ENCODE data around the gene CFC1.
"Not testable (repeated sequence)": the region's sequence is repeated elsewhere in the genome, so short reads cannot be mapped to it uniquely, and the experiment has no call there.

Gene CFC1

DNA sequence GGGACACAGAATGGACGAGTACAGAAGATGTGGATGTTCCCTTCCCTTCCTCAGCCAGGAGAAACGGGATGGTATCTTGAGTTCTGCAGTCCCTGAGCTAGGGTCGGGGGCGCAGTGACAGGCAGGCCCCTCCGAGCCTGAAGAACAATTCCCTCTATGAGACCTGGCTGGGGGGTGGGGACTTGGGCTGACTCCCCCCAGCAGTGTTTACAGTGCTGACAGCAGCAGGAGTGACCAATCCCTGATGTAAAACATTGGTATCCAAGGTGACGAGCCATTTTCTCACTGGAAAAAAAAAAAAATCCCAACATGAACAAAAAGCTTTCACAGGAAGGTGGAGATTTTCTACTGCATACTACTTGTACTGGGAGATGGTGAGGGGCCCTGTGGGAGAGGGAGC is at the start of gene CFC1:
CFC1 (minus strand) TSS at position 183 of the 400 bp plus-strand sequence. CDS start 288 bp downstream, outside the sequence.
- DNase-seq (ENCODE audit: low spot score); in situ Hi-C loops (cut with MboI; ENCODE audit: low sequenced_read_pairs, unreplicated experiment): not testable (repeated sequence)

DNA sequence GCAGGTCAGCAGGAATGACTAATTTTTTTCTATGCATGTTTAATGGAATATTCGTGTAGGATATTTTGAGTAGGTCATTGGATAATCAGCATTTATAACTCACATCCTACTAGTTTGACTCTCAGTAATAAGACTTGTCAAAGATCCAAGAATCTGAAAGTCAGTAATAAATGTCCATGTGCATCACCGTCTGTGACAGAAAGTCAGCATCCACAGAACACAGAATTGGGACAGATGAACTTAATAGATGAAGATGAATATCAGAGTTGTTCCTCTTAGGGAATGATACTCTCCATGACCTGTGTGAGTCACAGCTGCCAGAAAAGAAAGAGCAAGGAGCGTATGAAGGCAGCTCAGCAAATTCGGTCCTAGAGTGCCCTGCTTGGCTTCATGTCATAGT is 42.3 kb upstream of the CFC1 start:
- DNase-seq (ENCODE audit: low spot score); in situ Hi-C loops (cut with MboI; ENCODE audit: low sequenced_read_pairs, unreplicated experiment): not testable (repeated sequence)

DNA sequence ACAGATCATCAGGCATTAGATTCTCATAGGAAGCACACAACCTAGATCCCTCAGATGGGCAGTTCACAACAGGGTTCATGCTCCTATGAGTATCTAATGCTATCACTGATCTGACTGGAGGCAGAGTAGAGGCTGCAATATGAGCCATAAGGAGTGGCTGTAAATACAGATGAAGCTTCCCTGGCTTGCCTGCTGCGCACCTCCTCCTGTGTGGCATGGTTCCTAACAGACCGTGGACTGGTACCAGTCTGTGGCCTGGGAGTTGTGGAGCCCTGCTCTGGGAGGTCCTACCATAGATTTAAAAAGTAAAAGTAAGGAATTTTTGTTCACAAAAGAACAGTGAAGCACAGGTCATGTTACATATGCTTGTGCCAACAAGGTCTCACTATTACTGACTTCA is 39.6 kb upstream of the CFC1 start:
- DNase-seq (ENCODE audit: low spot score); in situ Hi-C loops (cut with MboI; ENCODE audit: low sequenced_read_pairs, unreplicated experiment): not testable (repeated sequence)

DNA sequence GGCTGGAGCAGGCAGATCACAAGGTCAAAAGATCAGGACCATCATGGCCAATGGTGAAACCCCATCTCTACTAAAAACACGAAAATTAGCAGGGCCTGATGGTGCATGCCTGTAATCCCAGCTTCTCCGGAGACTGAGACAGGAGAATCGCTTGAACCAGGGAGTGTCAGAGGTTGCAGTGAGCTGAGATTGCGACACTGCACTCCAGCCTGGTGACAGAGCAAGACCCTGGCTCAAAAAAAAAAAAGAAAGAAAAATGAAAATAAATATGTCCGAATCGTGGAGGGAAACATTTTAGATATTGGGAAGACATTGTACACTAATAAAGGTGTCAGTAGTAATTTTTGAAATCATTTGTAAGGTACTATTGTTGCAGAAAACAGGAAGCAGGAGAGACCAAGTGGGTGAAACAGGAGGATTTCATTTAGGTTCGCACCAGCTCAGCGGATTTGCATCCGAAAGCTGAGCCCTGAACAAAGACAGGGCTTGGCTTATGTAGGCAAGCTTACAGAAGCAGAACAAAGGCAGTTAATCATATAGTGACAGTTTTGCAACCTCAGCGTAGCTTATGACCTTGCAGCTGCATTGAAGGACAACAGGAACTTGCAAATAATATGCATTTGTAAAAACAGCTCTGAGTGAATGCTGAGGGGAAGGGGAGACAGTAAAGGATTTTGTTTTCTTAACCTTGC is 29.6 kb upstream of the CFC1 start:
- DNase-seq (ENCODE audit: low spot score); in situ Hi-C loops (cut with MboI; ENCODE audit: low sequenced_read_pairs, unreplicated experiment): not testable (repeated sequence)

DNA sequence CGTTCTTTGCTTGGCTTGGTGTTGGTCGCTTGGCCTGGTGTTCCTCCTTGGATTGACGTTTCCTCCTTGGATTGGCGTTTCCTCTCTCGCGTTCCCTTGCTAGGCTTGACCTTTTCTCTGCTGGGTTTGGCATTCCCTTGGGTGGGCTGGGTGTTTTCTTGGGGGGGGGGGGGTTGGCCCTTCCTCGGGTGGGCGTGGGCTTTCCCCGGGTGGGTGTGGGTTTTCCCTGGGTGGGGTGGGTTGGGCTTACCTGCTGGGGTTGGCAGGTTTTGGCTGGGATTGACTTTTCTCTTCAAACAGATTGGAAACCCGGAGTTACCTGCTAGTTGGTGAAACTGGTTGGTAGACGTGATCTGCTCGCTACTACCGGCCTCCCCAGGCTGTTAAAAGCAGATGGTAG is 11.8 kb upstream of the CFC1 start, which contains the start of gene POTEJ:
POTEJ (plus strand) TSS at position 301 of the 400 bp plus-strand sequence; CDS start at position 394, 93 bp downstream.
- DNase-seq (ENCODE audit: low spot score); in situ Hi-C loops (cut with MboI; ENCODE audit: low sequenced_read_pairs, unreplicated experiment): not testable (repeated sequence)

DNA sequence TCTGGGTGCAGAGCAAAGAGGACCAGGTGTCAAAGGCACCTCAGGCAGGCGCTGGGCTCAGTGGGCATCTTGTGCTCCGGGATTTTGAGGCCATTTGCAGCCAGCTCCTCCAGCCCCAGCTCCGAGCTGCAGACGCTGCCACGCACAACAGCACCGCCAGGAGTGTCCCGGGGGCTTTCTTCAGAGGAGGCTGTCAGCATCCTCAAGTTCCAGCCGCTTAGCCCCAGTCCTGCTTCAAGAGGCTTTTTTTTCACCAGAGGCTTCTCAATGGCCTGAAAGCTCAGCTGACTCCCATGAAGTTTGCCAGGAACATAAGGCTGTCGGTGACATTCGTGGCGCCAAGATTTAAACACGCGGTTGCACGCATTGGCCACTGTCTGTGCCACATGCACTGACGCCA is 11.1 kb upstream of the CFC1 start:
- in situ Hi-C loops (cut with MboI; ENCODE audit: low sequenced_read_pairs, unreplicated experiment); DNase-seq (ENCODE audit: low spot score): not testable (repeated sequence)

- in situ Hi-C loops (cut with MboI; ENCODE audit: low sequenced_read_pairs, unreplicated experiment); DNase-seq (ENCODE audit: low spot score): not testable (repeated sequence)
Observed at GRCh38 chr2:130609002-130609920, 9.9 kb upstream of the CFC1 start.

DNA sequence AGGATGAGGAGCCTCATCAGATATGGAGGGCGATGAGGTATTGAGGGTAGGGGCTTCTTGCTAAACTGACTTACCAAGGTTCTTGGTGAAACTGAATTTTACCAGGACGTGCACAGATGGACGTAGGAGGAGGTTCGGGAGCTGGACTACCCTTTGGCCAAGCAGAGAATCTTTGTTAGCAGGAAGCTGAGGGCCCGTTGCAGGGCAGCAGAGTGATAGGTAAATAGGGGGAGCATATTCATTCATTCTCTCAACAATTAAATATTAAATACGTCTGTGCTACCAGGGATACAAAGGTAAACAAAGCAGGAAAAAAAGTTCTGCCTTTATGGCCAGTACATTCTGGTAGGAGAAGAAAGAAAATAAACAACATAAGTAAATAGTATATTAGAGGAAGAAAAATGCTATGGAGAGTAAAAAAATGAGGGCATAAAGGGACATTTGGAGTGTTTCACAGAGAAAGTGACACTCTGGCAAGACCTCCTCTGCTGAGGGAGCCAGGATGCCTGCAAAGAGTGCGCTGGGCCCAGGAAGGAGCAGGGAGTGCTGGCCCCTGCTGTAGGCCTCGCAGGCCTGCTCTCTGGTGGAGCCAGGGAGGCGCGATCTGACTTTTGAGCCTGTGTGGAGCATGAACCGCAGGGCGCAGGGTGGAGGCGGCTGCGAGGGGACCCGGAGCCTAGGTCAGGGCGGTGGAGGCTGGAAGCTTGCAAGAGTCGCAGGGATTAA is 9.1 kb upstream of the CFC1 start:
- DNase-seq (ENCODE audit: low spot score); in situ Hi-C loops (cut with MboI; ENCODE audit: low sequenced_read_pairs, unreplicated experiment): not testable (repeated sequence)

DNA sequence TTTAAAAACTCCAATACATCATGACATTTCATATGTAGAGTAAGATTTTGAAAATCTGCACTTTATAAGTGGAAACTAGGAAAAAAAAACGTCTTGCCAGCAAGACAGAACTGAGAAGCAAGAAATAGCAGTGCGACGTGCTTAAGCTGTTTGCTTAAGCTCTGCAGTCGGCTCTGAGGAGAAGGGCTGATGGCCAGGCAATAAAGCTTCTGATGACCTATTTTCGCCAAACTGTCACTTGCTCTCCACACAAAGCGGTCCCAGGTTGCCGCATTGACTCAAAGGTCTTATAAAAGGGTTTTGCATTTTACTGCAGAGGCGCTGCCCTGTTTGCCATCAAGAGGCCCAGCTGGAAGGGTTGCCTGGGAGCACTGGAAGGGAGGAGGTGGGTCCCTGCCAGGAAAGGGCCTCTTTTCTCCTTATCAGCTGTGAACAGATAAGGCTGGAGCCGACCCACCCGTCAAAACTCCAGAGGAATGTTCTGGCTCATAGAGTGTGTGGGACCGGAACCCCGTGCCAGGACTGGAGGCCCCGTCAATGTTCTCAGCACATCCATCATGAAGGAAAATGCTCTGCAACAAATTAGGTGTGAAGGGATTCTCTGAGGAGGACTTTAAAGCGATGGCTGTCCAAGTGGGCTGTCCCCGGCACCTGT is 2.4 kb upstream of the CFC1 start:
- in situ Hi-C loops (cut with MboI; ENCODE audit: low sequenced_read_pairs, unreplicated experiment), result not testable (repeated sequence)

DNA sequence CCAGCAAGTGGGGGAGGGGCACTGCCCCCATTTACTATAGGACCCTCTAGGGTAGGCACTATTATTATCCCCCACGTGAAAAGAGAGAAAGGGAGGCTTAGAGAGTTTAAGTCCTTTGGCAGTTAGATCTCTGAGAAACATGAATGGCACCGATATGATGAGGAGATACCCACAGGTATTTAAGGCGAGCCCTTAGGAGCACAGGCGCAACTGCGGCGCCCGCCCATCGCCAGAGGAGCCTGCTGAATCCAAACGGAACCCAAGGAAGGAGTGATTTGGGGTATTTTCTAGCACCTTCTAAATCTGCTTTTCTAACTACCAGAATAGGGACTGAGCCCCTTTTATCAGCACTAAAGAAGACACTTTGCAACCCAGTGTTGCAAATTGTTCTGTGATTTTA is 551 bp upstream of the CFC1 start:
- DNase-seq (ENCODE audit: low spot score); in situ Hi-C loops (cut with MboI; ENCODE audit: low sequenced_read_pairs, unreplicated experiment): not testable (repeated sequence)

More for the DNA sequence above, 2.4 kb upstream of the CFC1 start:
- DNase-seq (ENCODE audit: low spot score), result not testable (repeated sequence)

- DNase-seq (ENCODE audit: low spot score); in situ Hi-C loops (cut with MboI; ENCODE audit: low sequenced_read_pairs, unreplicated experiment): not testable (repeated sequence)
Observed at GRCh38 chr2:130598463-130598862, 912 bp downstream of the CFC1 start.

DNA sequence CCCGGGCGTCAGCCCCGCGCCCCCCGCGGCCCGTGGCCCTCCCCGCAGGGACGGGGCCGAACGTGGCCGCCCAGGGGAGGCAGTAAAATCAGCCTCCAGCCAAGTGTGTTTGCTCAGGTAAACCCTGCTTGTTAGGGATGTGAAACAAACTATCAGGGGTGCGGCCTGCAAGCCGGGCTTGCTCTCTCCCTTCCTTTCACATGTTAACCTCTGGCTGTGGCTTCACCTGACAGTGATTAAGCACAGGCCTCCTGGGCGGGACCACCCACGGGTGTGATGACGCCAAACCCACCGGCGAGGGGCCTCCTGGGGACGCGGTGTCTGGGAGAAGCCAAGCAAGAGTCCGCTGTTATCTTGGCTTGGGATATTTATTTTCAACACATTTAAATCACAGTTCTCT is 1.4 kb downstream of the CFC1 start:
- in situ Hi-C loops (cut with MboI; ENCODE audit: low sequenced_read_pairs, unreplicated experiment); DNase-seq (ENCODE audit: low spot score): not testable (repeated sequence)

- in situ Hi-C loops (cut with MboI; ENCODE audit: low sequenced_read_pairs, unreplicated experiment); DNase-seq (ENCODE audit: low spot score): not testable (repeated sequence)
Observed at GRCh38 chr2:130596757-130597156, 2.6 kb downstream of the CFC1 start.

GRCh38 chr2:130594011-130594410 is 5.4 kb downstream of the CFC1 start:
- in situ Hi-C loops (cut with MboI; ENCODE audit: low sequenced_read_pairs, unreplicated experiment); DNase-seq (ENCODE audit: low spot score): not testable (repeated sequence)

DNA sequence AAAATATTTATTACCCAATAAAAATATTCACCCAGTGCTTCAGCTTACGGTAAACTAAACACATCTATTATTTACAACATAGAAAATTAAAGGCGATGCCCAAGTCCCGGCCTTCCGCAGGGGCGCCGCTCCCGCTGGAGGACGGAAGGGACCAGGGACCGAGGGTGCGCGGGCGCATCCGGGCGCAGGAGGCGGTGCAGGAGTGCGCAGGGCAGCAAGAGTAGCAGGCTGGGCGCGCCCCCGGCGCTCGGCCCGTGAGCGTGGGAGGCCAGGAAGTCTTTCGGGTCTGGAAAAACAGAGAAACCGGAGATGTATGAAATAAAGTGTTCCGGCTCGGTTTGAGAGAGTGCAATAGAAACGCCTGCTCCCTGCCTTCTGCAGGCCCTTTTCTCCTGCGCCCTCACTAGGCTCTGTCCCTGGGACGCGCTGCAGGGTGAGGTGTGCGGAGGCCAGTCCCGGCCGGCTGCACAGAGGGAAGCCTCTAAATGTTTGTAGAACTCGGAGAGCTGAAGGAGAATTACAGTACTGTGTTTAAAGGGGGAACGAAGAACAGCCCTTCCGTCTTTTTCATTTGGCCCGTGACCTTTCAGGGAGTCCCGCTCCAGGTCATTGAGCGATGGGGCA is 6.5 kb downstream of the CFC1 start:
- DNase-seq (ENCODE audit: low spot score); in situ Hi-C loops (cut with MboI; ENCODE audit: low sequenced_read_pairs, unreplicated experiment): not testable (repeated sequence)

- DNase-seq (ENCODE audit: low spot score); in situ Hi-C loops (cut with MboI; ENCODE audit: low sequenced_read_pairs, unreplicated experiment): not testable (repeated sequence)
Observed at GRCh38 chr2:130590842-130591359, 8.5 kb downstream of the CFC1 start.

GRCh38 chr2:130590170-130590841 is 9.1 kb downstream of the CFC1 start:
- in situ Hi-C loops (cut with MboI; ENCODE audit: low sequenced_read_pairs, unreplicated experiment); DNase-seq (ENCODE audit: low spot score): not testable (repeated sequence)

Measured in GM13976 (cell line).